Neural cell (in vitro differentiated cells): ENCODE results near the gene COX4I1. TPM values are rescaled to one million over a fixed set of nuclear protein-coding genes. Genes with fewer than 3 reads are reported as not detected.

Experiments used
- H2AFZ ChIP-seq: fragments of 200-600, 300-800 bp; sonication (generic), shearing (Covaris generic); 2 replicates; pipeline ENCODE4 v1.6.0; 2014; ENCODE audit warnings: low read depth, mild to moderate bottlenecking, antibody characterized with exemption, low read length, moderate library complexity
- H3F3A ChIP-seq: fragments of 200-600 bp; shearing (Covaris generic); 2 replicates; pipeline ENCODE4 v1.6.1; 2016; ENCODE audit warnings: mild to moderate bottlenecking, moderate library complexity, mixed read lengths, antibody characterized with exemption, low read length; ENCODE audit not compliant: insufficient read depth, poor library complexity, severe bottlenecking
- H3K27ac ChIP-seq: fragments of 200-600, 300-800 bp; sonication (generic), shearing (Covaris generic); 2 replicates; pipeline ENCODE4 v1.5.1; 2014; ENCODE audit warnings: mild to moderate bottlenecking, low read length, moderate library complexity
- H3K27me3 ChIP-seq: fragments of 300-800, 200-600 bp; sonication (generic), shearing (Covaris generic); 2 replicates; pipeline ENCODE4 v1.6.0; 2014; ENCODE audit warnings: mild to moderate bottlenecking, low read depth, low read length, moderate library complexity; ENCODE audit not compliant: insufficient read depth
- H3K36me3 ChIP-seq: fragments of 300-800, 200-600 bp; sonication (generic), shearing (Covaris generic); 2 replicates; pipeline ENCODE4 v1.5.1; 2014; ENCODE audit warnings: mild to moderate bottlenecking, antibody characterized with exemption, low read length, moderate library complexity; ENCODE audit not compliant: insufficient read depth
- H3K4me2 ChIP-seq: fragments of 300-800, 200-600 bp; sonication (generic), shearing (Covaris generic); 2 replicates; pipeline ENCODE4 v1.6.0; 2014; ENCODE audit warnings: mild to moderate bottlenecking, low read length
- H3K4me3 ChIP-seq: fragments of 300-800, 200-600 bp; sonication (generic), shearing (Covaris generic); 2 replicates; pipeline ENCODE4 v1.5.1; 2014; ENCODE audit warnings: mild to moderate bottlenecking, low read length, moderate library complexity
- H3K79me2 ChIP-seq: fragments of 200-600 bp; shearing (Covaris generic); replicated peaks from 2 replicates; pipeline ENCODE4 v1.6.0; 2014; ENCODE audit warnings: mild to moderate bottlenecking, low read length, moderate library complexity; ENCODE audit not compliant: insufficient read depth
- H3K9ac ChIP-seq: fragments of 300-800, 200-600 bp; sonication (generic), shearing (Covaris generic); 2 replicates; pipeline ENCODE4 v1.6.1; 2016; ENCODE audit warnings: mild to moderate bottlenecking, low read length, mixed read lengths
- H3K9me2 ChIP-seq: fragments of 200-600 bp; shearing (Covaris generic); 2 replicates; pipeline ENCODE4 v1.6.1; 2016; ENCODE audit warnings: mild to moderate bottlenecking, low read length, mixed read lengths; ENCODE audit not compliant: insufficient read depth
- H3K9me3 ChIP-seq: fragments of 200-600, 300-800 bp; sonication (generic), shearing (Covaris generic); 2 replicates; pipeline ENCODE4 v1.6.1; 2016; ENCODE audit warnings: mild to moderate bottlenecking, mixed run types, low read length, moderate library complexity, mixed read lengths
- H4K20me1 ChIP-seq: fragments of 200-600 bp; shearing (Covaris generic); 2 replicates; pipeline ENCODE4 v1.6.1; 2016; ENCODE audit warnings: mild to moderate bottlenecking, mixed run types; ENCODE audit not compliant: insufficient read depth
- CTCF ChIP-seq: fragments of 450-650 bp; IDR thresholded peaks from 2 replicates; pipeline ENCODE4 v1.5.1; 2014; ENCODE audit warnings: antibody characterized with exemption, mild to moderate bottlenecking, moderate library complexity; ENCODE audit not compliant: poor library complexity, severe bottlenecking
- EP300 ChIP-seq: fragments of 450-650 bp; conservative IDR thresholded peaks from 2 replicates; pipeline ENCODE4 v1.6.1; 2014; ENCODE audit warnings: antibody characterized with exemption, mild to moderate bottlenecking, moderate library complexity; ENCODE audit not compliant: poor library complexity, severe bottlenecking
- EZH2 ChIP-seq: fragments of 200-600, 300-800 bp; shearing (Covaris generic), sonication (generic); IDR thresholded peaks from 2 replicates; pipeline ENCODE4 v1.6.1; 2014; ENCODE audit warnings: antibody characterized with exemption, low read length, borderline replicate concordance, mild to moderate bottlenecking; ENCODE audit not compliant: insufficient read depth, poor library complexity, severe bottlenecking
- MXI1 ChIP-seq: fragments of 450-650 bp; conservative IDR thresholded peaks from 2 replicates; pipeline ENCODE4 v1.6.1; 2014; ENCODE audit warnings: antibody characterized with exemption, mild to moderate bottlenecking; ENCODE audit not compliant: poor library complexity, severe bottlenecking
- POLR2AphosphoS5 ChIP-seq: IDR thresholded peaks from 2 replicates; pipeline ENCODE4 v1.6.1; 2012
- RAD21 ChIP-seq: fragments of 450-650 bp; conservative IDR thresholded peaks from 2 replicates; pipeline ENCODE4 v1.6.1; 2014; ENCODE audit warnings: antibody characterized with exemption, mild to moderate bottlenecking, moderate library complexity
- REST ChIP-seq: IDR thresholded peaks from 2 replicates; pipeline ENCODE4 v1.6.1; 2012; ENCODE audit warnings: borderline replicate concordance
- SMC3 ChIP-seq: fragments of 450-650 bp; conservative IDR thresholded peaks from 2 replicates; pipeline ENCODE4 v1.6.1; 2014; ENCODE audit warnings: antibody characterized with exemption, mild to moderate bottlenecking, moderate library complexity; ENCODE audit not compliant: poor library complexity
- TAF1 ChIP-seq: IDR thresholded peaks from 2 replicates; pipeline ENCODE4 v1.6.1; 2012; ENCODE audit warnings: low read depth
- polyA plus RNA-seq: library from polyadenylated mRNA; depleted of rRNA; stranded (reverse); fragments of >200 nt; gene quantifications from 2 replicates; pipeline ENCODE4 v1.2.3, GENCODE V29; 2014

Gene COX4I1
- polyA plus RNA-seq, 1 donor from 2014 or later = 709 TPM

GRCh38 chr16:85762970-85763369 lies 36.5 kb upstream of the COX4I1 start:
- no peak overlapping the region for H3K4me2 ChIP-seq
- H3K27ac ChIP-seq = no peak overlapping the region
- H3K4me3 ChIP-seq = no peak overlapping the region
- H3K79me2 ChIP-seq = no peaks in the 10 kb centered on the region
- no peaks in the 10 kb centered on the region for H3F3A ChIP-seq
- H3K9me3 ChIP-seq = no peaks in the 10 kb centered on the region
- no peaks in the 10 kb centered on the region for H3K36me3 ChIP-seq
- no peaks in the 10 kb centered on the region for H3K9me2 ChIP-seq
- no peaks in the 10 kb centered on the region for H3K27me3 ChIP-seq
- H3K9ac ChIP-seq = no peak overlapping the region
- no peaks in the 10 kb centered on the region for H4K20me1 ChIP-seq
- H2AFZ ChIP-seq = no peak overlapping the region
- TF ChIP-seq TAF1 = no peak
- TF ChIP-seq POLR2AphosphoS5 = no peak
- TF ChIP-seq RAD21 = no peak
- TF ChIP-seq REST = no peak
- no peak for TF ChIP-seq MXI1

GRCh38 chr16:85763616-85764015 lies 35.9 kb upstream of the COX4I1 start:
- no peak overlapping the region for H3K27ac ChIP-seq
- H3K9me2 ChIP-seq = no peaks in the 10 kb centered on the region
- H3K79me2 ChIP-seq = no peaks in the 10 kb centered on the region
- no peak overlapping the region for H3K4me3 ChIP-seq
- H3K27me3 ChIP-seq = no peaks in the 10 kb centered on the region
- H4K20me1 ChIP-seq = no peaks in the 10 kb centered on the region
- no peaks in the 10 kb centered on the region for H3F3A ChIP-seq
- H2AFZ ChIP-seq = no peak overlapping the region
- H3K36me3 ChIP-seq = no peaks in the 10 kb centered on the region
- TF ChIP-seq EP300 (no peak), RAD21 (no peak), TAF1 (no peak), MXI1 (no peak)
- no peaks in the 10 kb centered on the region for H3K9me3 ChIP-seq
- H3K4me2 ChIP-seq = no peak overlapping the region
- no peak overlapping the region for H3K9ac ChIP-seq

- H3K9me3 ChIP-seq = no peaks in the 10 kb centered on the region
- H3K4me3 ChIP-seq = no peak overlapping the region
- H3K79me2 ChIP-seq = no peaks in the 10 kb centered on the region
- no peaks in the 10 kb centered on the region for H4K20me1 ChIP-seq
- H3K27ac ChIP-seq = no peak overlapping the region
- TF ChIP-seq SMC3 (no peak), RAD21 (no peak), POLR2AphosphoS5 (no peak), REST (no peak), EP300 (no peak), EZH2 (no peak), TAF1 (no peak), CTCF (no peak), MXI1 (no peak)
- no peak overlapping the region for H3K4me2 ChIP-seq
- no peaks in the 10 kb centered on the region for H3K36me3 ChIP-seq
- no peaks in the 10 kb centered on the region for H3K27me3 ChIP-seq
- no peaks in the 10 kb centered on the region for H3F3A ChIP-seq
- H2AFZ ChIP-seq = no peak overlapping the region
- H3K9ac ChIP-seq = no peak overlapping the region
- no peaks in the 10 kb centered on the region for H3K9me2 ChIP-seq
Measured at GRCh38 chr16:85765211-85765610, 34.3 kb upstream of the COX4I1 start.
